Measurements from ENCODE around the gene C1orf74.

C1orf74 gene

GRCh38 chr1:209741889-209742288 is 42.5 kb downstream of the C1orf74 start:
- no peak for DNase-seq

DNA sequence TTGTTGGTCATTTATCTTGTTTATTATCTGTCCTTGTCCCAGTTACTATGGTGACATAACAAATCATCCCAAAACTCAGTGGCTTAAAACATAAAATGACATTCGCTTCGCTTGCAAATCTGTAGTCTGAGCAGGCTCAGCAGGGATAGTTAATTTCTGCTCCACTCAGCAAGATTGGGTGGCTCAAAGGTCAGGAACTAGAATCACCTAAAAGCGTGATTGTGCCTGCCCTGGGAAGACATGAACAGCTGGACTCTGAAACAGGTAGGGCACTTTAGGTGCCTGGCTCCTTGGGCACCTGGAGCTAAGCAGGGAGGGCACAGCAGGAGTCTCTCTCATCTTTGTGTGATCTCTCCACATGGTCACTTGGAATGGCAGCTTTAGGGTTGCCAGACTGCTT is 43.2 kb downstream of the C1orf74 start:
- DNase-seq = no peak

- no peak for DNase-seq
Observed at GRCh38 chr1:209738270-209738669, 46.1 kb downstream of the C1orf74 start.

DNA sequence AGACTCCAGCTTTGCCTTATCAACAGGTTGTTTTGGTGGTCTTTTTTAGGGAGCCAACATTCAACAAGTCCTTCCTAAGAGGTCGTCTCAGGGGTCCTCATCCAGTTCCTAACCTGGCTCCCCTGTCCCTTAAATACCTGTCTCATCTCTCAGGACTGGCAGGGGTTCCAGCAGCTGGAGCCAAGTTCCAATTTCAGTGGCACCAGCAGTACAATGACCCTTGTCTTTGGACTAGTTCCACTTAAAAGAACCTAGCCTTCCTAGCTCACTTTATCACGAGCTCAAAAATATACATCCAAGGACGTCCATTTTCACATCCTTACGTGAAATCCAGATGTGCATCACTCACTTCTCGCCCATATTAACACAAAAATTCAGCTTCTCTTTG is 47.2 kb downstream of the C1orf74 start:
- DNase-seq = no peak

DNA sequence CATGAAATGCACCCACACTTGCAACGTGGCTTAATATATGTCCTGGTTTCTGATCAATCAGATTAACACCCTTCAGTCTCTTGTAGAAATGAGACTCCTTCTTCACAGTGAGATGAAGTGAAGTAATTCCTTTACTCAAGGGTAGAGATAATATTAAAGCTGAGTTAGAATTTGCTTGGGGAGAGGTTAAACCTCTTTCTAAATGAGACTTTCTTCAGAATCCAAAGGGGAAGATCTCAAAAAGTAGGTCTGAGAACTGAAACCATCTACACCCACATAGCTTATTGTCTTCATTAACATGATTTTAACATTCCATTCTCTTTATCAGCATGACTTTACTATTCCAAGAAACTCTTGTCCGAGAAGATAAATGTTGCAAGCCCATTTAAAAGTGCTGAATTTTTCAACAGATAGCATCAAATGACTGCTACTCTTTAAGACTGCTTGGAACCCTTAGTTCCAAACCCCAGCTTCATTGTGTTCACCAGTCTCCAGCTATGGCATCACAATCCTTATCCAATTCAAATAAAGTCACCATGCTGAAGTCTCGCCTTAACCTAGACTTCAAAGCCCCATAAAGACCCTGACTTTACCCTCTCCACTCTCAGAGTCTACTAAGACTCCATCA is 47.8 kb downstream of the C1orf74 start:
- no peak for DNase-seq

- no peak for DNase-seq
Observed at GRCh38 chr1:209733409-209734192, 50.8 kb downstream of the C1orf74 start.

- no peak for DNase-seq
Observed at GRCh38 chr1:209732725-209733124, 51.6 kb downstream of the C1orf74 start.

- DNase-seq = no peak
Observed at GRCh38 chr1:209729436-209729835, 54.9 kb downstream of the C1orf74 start.
